Skeletal muscle cell (primary cell): Measurements from ENCODE around the gene CEACAM18.
"Not testable (repeated sequence)": the region's sequence is repeated elsewhere in the genome, so short reads cannot be mapped to it uniquely, and the experiment has no call there.

Experiments used
- DNase-seq: peaks from one replicate; pipeline ENCODE4 v3.0.0-alpha.2; 2010; ENCODE audit warnings: low read depth
- H3K4me3 ChIP-seq: 2 replicates; pipeline ENCODE4 v1.5.1; 2011; ENCODE audit warnings: low read depth, mild to moderate bottlenecking, control low read depth, low read length, moderate library complexity

CEACAM18 gene

GRCh38 chr19:51488491-51488890 lies 10.2 kb downstream of the CEACAM18 start:
- no peak overlapping the region for H3K4me3 ChIP-seq
- DNase-seq: no peak

- DNase-seq: no peak
- no peak overlapping the region for H3K4me3 ChIP-seq
Observed at GRCh38 chr19:51489113-51489512, 10.8 kb downstream of the CEACAM18 start.

- DNase-seq: no peak
- H3K4me3 ChIP-seq: no peak overlapping the region
Observed at GRCh38 chr19:51490676-51491075, 12.3 kb downstream of the CEACAM18 start.

GRCh38 chr19:51491586-51491985 lies 13.2 kb downstream of the CEACAM18 start:
- H3K4me3 ChIP-seq: no peak overlapping the region
- no peak for DNase-seq

GRCh38 chr19:51493776-51494175 lies 15.4 kb downstream of the CEACAM18 start:
- no peak overlapping the region for H3K4me3 ChIP-seq

GRCh38 chr19:51497666-51498065 lies 19.3 kb downstream of the CEACAM18 start:
- DNase-seq: no peak
- H3K4me3 ChIP-seq: no peak overlapping the region

More at GRCh38 chr19:51493776-51494175, 15.4 kb downstream of the CEACAM18 start:
- no peak for DNase-seq

- DNase-seq, H3K4me3 ChIP-seq: not testable (repeated sequence)
Observed at GRCh38 chr19:51500931-51501330, 22.6 kb downstream of the CEACAM18 start.

GRCh38 chr19:51501594-51502263 lies 23.4 kb downstream of the CEACAM18 start, which contains the start of gene SIGLEC12:
Gene SIGLEC12, minus strand, starts transcription at chr19:51501800. Its CDS starts 67 bp downstream, at chr19:51501733.
- H3K4me3 ChIP-seq: no peak within 1 kb of the TSS

GRCh38 chr19:51503286-51503817 lies 25.0 kb downstream of the CEACAM18 start:
- no peak overlapping the region for H3K4me3 ChIP-seq
- DNase-seq: no peak

More at GRCh38 chr19:51501594-51502263, 23.4 kb downstream of the CEACAM18 start, which contains the start of gene SIGLEC12:
- no peak for DNase-seq

- H3K4me3 ChIP-seq: no peak overlapping the region
- DNase-seq: no peak
Observed at GRCh38 chr19:51503896-51504295, 25.6 kb downstream of the CEACAM18 start.

GRCh38 chr19:51505904-51506303 lies 27.6 kb downstream of the CEACAM18 start:
- no peak overlapping the region for H3K4me3 ChIP-seq
- no peak for DNase-seq

GRCh38 chr19:51507192-51507591 lies 28.9 kb downstream of the CEACAM18 start:
- DNase-seq: no peak
- no peak overlapping the region for H3K4me3 ChIP-seq

GRCh38 chr19:51507640-51508058 lies 29.3 kb downstream of the CEACAM18 start:
- no peak for DNase-seq
- no peak overlapping the region for H3K4me3 ChIP-seq

- DNase-seq: no peak
- H3K4me3 ChIP-seq: no peak overlapping the region
Observed at GRCh38 chr19:51508059-51508733, 29.9 kb downstream of the CEACAM18 start.

- no peak for DNase-seq
- H3K4me3 ChIP-seq: no peak overlapping the region
Observed at GRCh38 chr19:51509823-51510660, 31.7 kb downstream of the CEACAM18 start.

GRCh38 chr19:51511353-51511752 lies 33.0 kb downstream of the CEACAM18 start:
- DNase-seq: no peak

GRCh38 chr19:51513968-51514367 lies 35.6 kb downstream of the CEACAM18 start:
- H3K4me3 ChIP-seq: no peak overlapping the region
- DNase-seq: no peak

More at GRCh38 chr19:51511353-51511752, 33.0 kb downstream of the CEACAM18 start:
- H3K4me3 ChIP-seq: no peak overlapping the region

GRCh38 chr19:51514866-51515481 lies 36.6 kb downstream of the CEACAM18 start:
- no peak overlapping the region for H3K4me3 ChIP-seq
- DNase-seq: peak; percentile 2

GRCh38 chr19:51520728-51521127 lies 42.4 kb downstream of the CEACAM18 start:
- no peak for DNase-seq
- no peak overlapping the region for H3K4me3 ChIP-seq
